Prostate gland (tissue), 2 donors: Measurements from ENCODE around the gene CENPA. TPM values are rescaled to one million over a fixed set of nuclear protein-coding genes. Genes with fewer than 3 reads are reported as not detected.
"Not testable (repeated sequence)": the region's sequence is repeated elsewhere in the genome, so short reads cannot be mapped to it uniquely, and the experiment has no call there.

Experiments used
- DNase-seq: peaks from one replicate; pipeline ENCODE4 v3.0.0-alpha.2; 2019; ENCODE audit warnings: low spot score
- H3K27ac ChIP-seq, 2 donors: fragments of 200-600 bp; sonication (generic); 2 replicates each; pipeline ENCODE4 v1.5.1; 2017 to 2019
- H3K27me3 ChIP-seq: fragments of 200-600 bp; sonication (generic); replicated peaks from 2 replicates; pipeline ENCODE4 v1.5.1; 2019; ENCODE audit not compliant: insufficient read depth
- H3K36me3 ChIP-seq, 2 donors: fragments of 200-600 bp; sonication (generic); 1 replicate in 1 of 2; 2 replicates in 1 of 2; pipeline versions ENCODE4 v1.5.1 to v1.8.1; 2017 to 2019
- H3K4me1 ChIP-seq: fragments of 200-600 bp; sonication (generic); replicated peaks from 2 replicates; pipeline ENCODE4 v1.5.1; 2019
- H3K4me3 ChIP-seq, 2 donors: fragments of 200-600 bp; sonication (generic); 2 replicates each; pipeline ENCODE4 v1.5.1; 2017 to 2019
- H3K9me3 ChIP-seq: fragments of 200-600 bp; sonication (generic); 2 replicates; pipeline ENCODE4 v1.5.1; 2017
- CTCF ChIP-seq, 4 experiments: fragments of 200-600 bp in 2 of 4; fragments of 450-650 bp in 2 of 4; sonication (generic) in 2 of 4; IDR thresholded peaks; 1 replicate in 3 of 4; 2 replicates in 1 of 4; pipeline ENCODE4 v1.5.1; 2016 to 2019; ENCODE audit warnings: antibody characterized with exemption in 4 of 4, mild to moderate bottlenecking in 2 of 4, moderate library complexity in 2 of 4
- POLR2A ChIP-seq: fragments of 450-650 bp; IDR thresholded peaks from one replicate; pipeline ENCODE4 v1.6.1; 2016; ENCODE audit warnings: antibody characterized with exemption, mild to moderate bottlenecking
- POLR2AphosphoS5 ChIP-seq: sonication (generic); formaldehyde crosslinking; IDR thresholded peaks from one replicate; pipeline ENCODE4 v1.6.1; 2017; ENCODE audit warnings: antibody characterized with exemption
- WGBS: methylation state at CpG from one replicate; pipeline ENCODE4 v1.1.5; 2018; 5-methylcytosine and 5-hydroxymethylcytosine counted together
- intact Hi-C: fragments of 100-400 bp; cut with DNase I; formaldehyde crosslinking; loops from one replicate; pipeline ENCODE4 v1.14.2; 2022
- total RNA-seq, 2 donors: library from RNA; depleted of rRNA; stranded (reverse); fragments of >200 nt; gene quantifications; one replicate each; pipeline ENCODE4 v1.1.0, GENCODE V29; 2016

Gene CENPA
- total RNA-seq, 2 donors from 2014 or later, result 0.23 to 0.68 TPM

- H3K9me3 ChIP-seq, result no peaks in the 10 kb centered on the region
- intact Hi-C loops, result loop anchor here (1.0 kb wide), 1 partner anchor 140 kb away; no protein-coding TSS in a partner anchor
- H3K27ac ChIP-seq, result no peak overlapping the region
- TF ChIP-seq POLR2A (no peak), CTCF (IDR thresholded peaks at IDR 0.05) (peak; percentile 77 to 95 (median 94)), POLR2AphosphoS5 (peak; percentile 69)
- 26% methylated on average over 9 of the region's 9 CpGs for WGBS
- no peaks in the 10 kb centered on the region for H3K4me1 ChIP-seq
- H3K27me3 ChIP-seq, result no peaks in the 10 kb centered on the region
- no peaks in the 10 kb centered on the region for H3K36me3 ChIP-seq
- no peak overlapping the region for H3K4me3 ChIP-seq
- DNase-seq, result peak; percentile 85
These were observed 40.1 kb upstream of the CENPA start for GRCh38 chr2:26745609-26746327.

GRCh38 chr2:26746934-26747333 is 38.9 kb upstream of the CENPA start:
- no peaks in the 10 kb centered on the region for H3K9me3 ChIP-seq
- no peak for DNase-seq
- H3K27me3 ChIP-seq, result no peaks in the 10 kb centered on the region
- H3K27ac ChIP-seq, result no peak overlapping the region
- no peaks in the 10 kb centered on the region for H3K36me3 ChIP-seq
- intact Hi-C loops, result no loop called here
- no peaks in the 10 kb centered on the region for H3K4me1 ChIP-seq
- TF ChIP-seq CTCF (IDR thresholded peaks at IDR 0.05) (no peak), POLR2A (no peak), POLR2AphosphoS5 (no peak)
- WGBS, result 72% methylated on average over 3 of the region's 3 CpGs
- no peak overlapping the region for H3K4me3 ChIP-seq

GRCh38 chr2:26749787-26750420 is 36.0 kb upstream of the CENPA start:
- H3K36me3 ChIP-seq, H3K4me3 ChIP-seq, intact Hi-C loops, H3K9me3 ChIP-seq, H3K27me3 ChIP-seq, DNase-seq, H3K27ac ChIP-seq, H3K4me1 ChIP-seq: not testable (repeated sequence)
- 49% methylated on average over 8 of the region's 8 CpGs for whole genome bisulfite sequencing

- H3K9me3 ChIP-seq, intact Hi-C loops, H3K27ac ChIP-seq, DNase-seq, H3K4me3 ChIP-seq, H3K27me3 ChIP-seq, H3K4me1 ChIP-seq, H3K36me3 ChIP-seq: not testable (repeated sequence)
- 77% methylated on average over 11 of the region's 11 CpGs for WGBS
These were observed 35.4 kb upstream of the CENPA start for GRCh38 chr2:26750467-26750866.

- TF ChIP-seq POLR2A (no peak), POLR2AphosphoS5 (no peak), CTCF (IDR thresholded peaks at IDR 0.05) (no peak)
- DNase-seq, result no peak
- no peaks in the 10 kb centered on the region for H3K36me3 ChIP-seq
- no peak overlapping the region for H3K27ac ChIP-seq
- no peak overlapping the region for H3K4me3 ChIP-seq
- no peaks in the 10 kb centered on the region for H3K27me3 ChIP-seq
- 94% methylated on average over 3 of the region's 3 CpGs for WGBS
- H3K4me1 ChIP-seq, result no peaks in the 10 kb centered on the region
- intact Hi-C loops, result no loop called here
- no peaks in the 10 kb centered on the region for H3K9me3 ChIP-seq
These were observed 33.2 kb upstream of the CENPA start for GRCh38 chr2:26752656-26753055.

- DNase-seq, result no peak
- Histone ChIP-seq H3K4me1 (no peaks in the 10 kb centered on the region), H3K9me3 (no peaks in the 10 kb centered on the region), H3K4me3 (no peak overlapping the region), H3K27ac (no peak overlapping the region), H3K27me3 (no peaks in the 10 kb centered on the region), H3K36me3 (no peaks in the 10 kb centered on the region)
- intact Hi-C loops, result no loop called here
- no peak for TF ChIP-seq POLR2A
- TF ChIP-seq POLR2AphosphoS5, result no peak
- TF ChIP-seq CTCF (IDR thresholded peaks at IDR 0.05), result no peak
- WGBS, result 92% methylated on average over 4 of the region's 4 CpGs
These were observed 31.3 kb upstream of the CENPA start for GRCh38 chr2:26754539-26754938.
